GM12865 (cell line): ENCODE data around the gene CLDN8.

Experiments
- DNase-seq: peaks from one replicate; pipeline ENCODE4 v3.0.0; 2010; ENCODE audit warnings: low read depth
- H3K4me3 ChIP-seq: 2 replicates; pipeline ENCODE4 v1.5.1; 2011; ENCODE audit warnings: mild to moderate bottlenecking, low read depth, low read length, control low read depth
- TF ChIP-seq, protein P1 (sequence below): IDR thresholded peaks from 2 replicates; pipeline ENCODE4 v1.5.1; 2011; ENCODE audit warnings: low read length, control low read depth, low read depth, inconsistent platforms; ENCODE audit not compliant: insufficient read depth; ENCODE audit errors: missing control alignments

CLDN8 gene

DNA sequence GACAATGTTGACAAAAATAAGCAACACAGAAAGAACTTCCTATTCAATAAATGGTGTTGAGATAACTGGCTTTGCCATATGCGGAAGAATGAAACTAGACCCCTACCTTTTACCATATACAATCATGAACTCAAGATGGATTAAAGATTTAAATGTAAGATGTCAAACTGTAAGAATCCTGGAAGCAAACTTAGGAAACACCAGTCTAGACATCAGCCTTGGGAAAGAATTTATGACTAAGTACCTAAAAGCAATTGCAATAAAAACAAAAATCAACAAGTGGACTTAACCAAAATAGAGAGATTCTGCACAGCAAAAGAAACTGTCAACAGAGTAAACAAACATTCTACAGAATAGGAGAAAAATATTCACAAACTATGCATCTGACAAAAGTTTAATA is 16.1 kb upstream of the CLDN8 start:
- no peak overlapping the region for H3K4me3 ChIP-seq
- TF ChIP-seq, protein P1, sequence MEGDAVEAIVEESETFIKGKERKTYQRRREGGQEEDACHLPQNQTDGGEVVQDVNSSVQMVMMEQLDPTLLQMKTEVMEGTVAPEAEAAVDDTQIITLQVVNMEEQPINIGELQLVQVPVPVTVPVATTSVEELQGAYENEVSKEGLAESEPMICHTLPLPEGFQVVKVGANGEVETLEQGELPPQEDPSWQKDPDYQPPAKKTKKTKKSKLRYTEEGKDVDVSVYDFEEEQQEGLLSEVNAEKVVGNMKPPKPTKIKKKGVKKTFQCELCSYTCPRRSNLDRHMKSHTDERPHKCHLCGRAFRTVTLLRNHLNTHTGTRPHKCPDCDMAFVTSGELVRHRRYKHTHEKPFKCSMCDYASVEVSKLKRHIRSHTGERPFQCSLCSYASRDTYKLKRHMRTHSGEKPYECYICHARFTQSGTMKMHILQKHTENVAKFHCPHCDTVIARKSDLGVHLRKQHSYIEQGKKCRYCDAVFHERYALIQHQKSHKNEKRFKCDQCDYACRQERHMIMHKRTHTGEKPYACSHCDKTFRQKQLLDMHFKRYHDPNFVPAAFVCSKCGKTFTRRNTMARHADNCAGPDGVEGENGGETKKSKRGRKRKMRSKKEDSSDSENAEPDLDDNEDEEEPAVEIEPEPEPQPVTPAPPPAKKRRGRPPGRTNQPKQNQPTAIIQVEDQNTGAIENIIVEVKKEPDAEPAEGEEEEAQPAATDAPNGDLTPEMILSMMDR: no peak
- no peak for DNase-seq

DNA sequence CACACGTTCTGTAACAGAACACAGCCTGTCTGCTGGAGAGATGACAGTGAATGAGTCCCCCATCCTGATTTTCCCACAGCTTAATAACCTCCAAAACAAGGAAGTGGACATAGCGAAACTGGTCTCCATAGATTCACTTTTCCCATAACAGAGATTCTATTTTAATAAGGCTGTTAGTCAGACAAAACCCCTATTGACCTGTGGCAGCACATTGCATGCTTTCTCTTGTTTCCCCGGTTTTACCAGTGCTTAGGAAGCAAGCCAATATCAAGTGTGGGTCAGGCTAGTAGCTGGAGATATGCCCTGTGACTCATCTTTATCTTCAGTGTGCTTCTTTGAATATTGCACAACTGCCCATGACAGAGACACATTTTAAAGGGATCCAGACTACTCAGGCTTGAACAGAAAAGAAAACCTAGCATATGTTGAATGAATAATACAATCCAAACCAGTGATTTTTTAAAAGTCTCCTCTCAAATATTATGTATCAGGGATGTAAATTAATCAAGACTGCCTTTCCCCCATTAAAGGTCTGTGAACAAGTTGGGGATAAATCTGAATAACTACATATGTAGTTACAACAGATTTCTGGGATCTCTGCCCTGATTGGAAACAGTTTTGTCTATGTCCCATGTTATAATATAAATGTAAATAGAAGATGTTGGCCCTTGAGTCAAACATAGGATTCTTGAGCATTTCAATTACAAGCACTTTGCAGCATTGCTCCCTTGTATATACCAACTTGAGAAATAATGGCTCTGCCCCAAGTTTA is 11.9 kb upstream of the CLDN8 start:
- no peak for DNase-seq
- TF ChIP-seq, protein P1: no peak
- no peak overlapping the region for H3K4me3 ChIP-seq

DNA sequence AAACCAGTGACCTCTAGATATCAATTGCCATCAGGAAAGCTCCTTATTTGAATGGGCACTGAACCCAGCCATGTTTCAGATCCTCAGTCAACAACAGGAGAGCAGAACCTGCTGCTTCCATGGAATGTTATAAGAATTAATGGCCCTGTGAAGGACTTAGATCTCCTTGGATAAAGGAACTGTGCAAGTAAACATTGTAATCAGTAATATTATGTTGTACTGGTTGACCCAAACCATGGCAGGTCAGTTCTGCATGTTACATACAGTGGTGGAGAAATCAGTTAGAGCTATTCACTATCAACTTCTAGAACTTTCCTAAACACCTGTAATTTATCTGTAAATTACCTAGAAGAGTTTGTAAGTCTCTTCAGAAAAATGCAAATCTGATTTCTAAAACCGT is 11.2 kb upstream of the CLDN8 start:
- TF ChIP-seq, protein P1: no peak

DNA sequence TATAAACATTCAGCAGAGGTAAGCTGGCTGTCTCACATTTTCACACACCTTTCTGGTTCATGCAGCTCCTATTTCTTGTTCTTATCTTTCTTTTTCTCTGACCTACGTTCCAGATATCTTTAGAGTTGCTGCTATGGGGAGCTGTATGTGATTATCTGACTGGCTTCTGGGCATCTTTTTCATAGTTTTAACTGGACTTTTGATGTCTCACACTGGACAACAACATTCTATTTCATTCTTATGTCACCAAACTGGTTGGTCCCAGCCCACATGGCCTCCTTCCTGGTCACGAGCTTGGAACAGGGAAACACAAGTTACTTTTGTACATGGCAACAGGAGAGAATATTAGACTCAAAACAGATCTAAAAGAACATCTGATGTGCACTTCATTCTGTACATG is 7.7 kb upstream of the CLDN8 start:
- H3K4me3 ChIP-seq: no peak overlapping the region
- no peak for DNase-seq
- TF ChIP-seq, protein P1: no peak

More for the DNA sequence above, 11.2 kb upstream of the CLDN8 start:
- no peak overlapping the region for H3K4me3 ChIP-seq
- DNase-seq: no peak

DNA sequence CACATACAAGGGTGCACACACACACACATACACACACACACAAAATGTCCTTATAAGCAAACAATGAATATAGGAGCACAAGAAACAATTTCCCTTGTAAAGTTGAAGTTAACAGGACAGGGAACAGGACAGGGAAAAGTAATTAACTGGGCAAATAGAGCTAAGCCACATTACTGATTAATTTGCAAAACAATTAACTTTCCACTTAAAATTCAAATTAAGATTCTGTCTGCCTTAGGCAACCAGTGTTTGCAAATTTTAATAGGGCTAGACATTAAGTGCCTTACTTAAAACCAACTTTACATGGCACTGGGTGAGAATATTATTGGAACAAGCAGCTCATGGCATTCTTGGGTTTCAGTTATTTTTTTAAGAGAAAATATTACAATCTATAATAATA is 6.8 kb upstream of the CLDN8 start:
- TF ChIP-seq, protein P1: no peak
- H3K4me3 ChIP-seq: no peak overlapping the region
- no peak for DNase-seq

DNA sequence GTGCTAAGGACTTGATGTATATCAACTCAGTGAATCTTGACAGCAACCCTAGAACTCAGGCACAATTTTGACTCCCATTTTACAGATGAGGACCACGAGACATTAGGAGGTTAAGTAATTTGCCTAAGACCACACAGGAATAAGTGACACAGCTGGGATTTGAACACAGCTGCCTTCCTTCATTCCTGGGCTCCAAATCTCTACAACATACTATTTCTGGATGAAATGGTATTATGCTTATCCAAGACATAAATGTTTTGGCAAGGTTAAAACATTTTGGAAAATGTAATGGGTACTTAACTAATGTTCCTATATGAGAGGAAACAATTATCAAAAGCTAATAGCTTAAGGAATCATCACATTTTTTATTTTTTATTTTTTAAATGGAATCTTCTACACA is 4.8 kb downstream of the CLDN8 start:
- no peak overlapping the region for H3K4me3 ChIP-seq
- DNase-seq: no peak
- TF ChIP-seq, protein P1: no peak

DNA sequence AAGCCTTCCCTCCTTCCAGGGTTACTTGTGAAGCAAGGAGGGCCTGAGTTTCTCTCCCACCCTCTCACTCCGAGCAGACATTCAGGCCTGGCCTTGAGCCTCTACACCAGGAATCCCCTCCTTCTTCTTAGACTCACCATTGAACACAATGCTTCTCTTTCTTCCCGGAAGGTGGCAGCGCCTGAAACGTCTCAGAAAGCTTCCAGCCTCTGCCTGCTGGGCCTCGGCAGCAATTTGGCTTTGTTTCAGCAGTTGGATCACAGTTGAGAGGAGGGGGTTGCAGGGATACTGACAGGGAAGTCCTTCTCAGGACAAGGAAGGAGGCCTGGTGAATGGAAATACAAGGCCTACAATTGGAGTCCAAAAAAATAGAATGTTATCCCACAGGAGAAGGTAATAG is 6.3 kb downstream of the CLDN8 start:
- TF ChIP-seq, protein P1: no peak
- no peak overlapping the region for H3K4me3 ChIP-seq
- no peak for DNase-seq
